ENCODE results near the gene POLR3E.

GRCh38 chr16:22346483-22346882, 49.3 kb downstream of the POLR3E start:
- TF ChIP-seq CTCF (IDR thresholded peaks at IDR 0.05) (no peak), ZFX (IDR thresholded peaks at IDR 0.05; ENCODE audit: borderline replicate concordance) (no peak)

All from 22Rv1 (cell line).